Stimulated activated CD8-positive, alpha-beta memory T cell treated with anti-CD3 and anti-CD28 coated beads, Interleukin-12 subunit alpha, Interleukin-12 subunit beta, amount 100 ng/mL, for 24 hours (primary cell): ENCODE measurements around the gene RAB33B.
A peak's percentile ranks its signal among the peaks of the same experiment; 100 is the strongest.
"Not testable (repeated sequence)": the region's sequence is repeated elsewhere in the genome, so short reads cannot be mapped to it uniquely, and the experiment has no call there.

Experiments used
- DNase-seq: peaks from one replicate; pipeline ENCODE4 v3.0.0-alpha.2; 2020; ENCODE audit errors: extremely low read depth

The RAB33B gene

GRCh38 chr4:139454111-139455045 is at the start of gene RAB33B:
TSS of gene RAB33B (plus strand) at chr4:139454121. CDS start at chr4:139454196, 75 bp downstream.
- no peak for DNase-seq

- no peak for DNase-seq
Measured at GRCh38 chr4:139410312-139410711, 43.6 kb upstream of the RAB33B start.

DNA sequence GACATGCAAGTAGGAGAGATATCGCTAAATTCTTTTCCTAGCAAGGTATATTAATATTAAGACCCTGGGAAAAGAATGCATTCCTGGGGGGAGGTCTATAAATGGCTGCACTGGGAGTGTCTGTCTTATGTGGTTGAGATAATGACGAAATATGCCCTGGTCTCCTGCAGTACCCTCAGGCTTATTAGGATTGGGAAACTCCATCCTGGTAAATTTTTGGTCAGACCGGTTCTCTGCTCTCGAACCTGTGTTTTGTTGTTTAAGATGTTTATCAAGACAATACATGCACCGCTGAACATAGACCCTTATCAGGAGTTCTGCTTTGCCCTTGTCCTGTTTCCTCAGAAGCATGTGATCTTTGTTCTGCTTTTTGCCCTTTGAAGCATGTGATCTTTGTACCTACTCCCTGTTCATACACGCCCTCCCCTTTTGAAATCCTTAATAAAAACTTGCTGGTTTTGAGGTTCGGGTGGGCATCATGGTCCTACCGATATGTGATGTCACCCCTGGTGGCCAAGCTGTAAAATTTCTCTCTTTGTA is 39.2 kb upstream of the RAB33B start:
- not testable (repeated sequence) for DNase-seq

- no peak for DNase-seq
Measured at GRCh38 chr4:139416073-139416673, 37.7 kb upstream of the RAB33B start.

DNA sequence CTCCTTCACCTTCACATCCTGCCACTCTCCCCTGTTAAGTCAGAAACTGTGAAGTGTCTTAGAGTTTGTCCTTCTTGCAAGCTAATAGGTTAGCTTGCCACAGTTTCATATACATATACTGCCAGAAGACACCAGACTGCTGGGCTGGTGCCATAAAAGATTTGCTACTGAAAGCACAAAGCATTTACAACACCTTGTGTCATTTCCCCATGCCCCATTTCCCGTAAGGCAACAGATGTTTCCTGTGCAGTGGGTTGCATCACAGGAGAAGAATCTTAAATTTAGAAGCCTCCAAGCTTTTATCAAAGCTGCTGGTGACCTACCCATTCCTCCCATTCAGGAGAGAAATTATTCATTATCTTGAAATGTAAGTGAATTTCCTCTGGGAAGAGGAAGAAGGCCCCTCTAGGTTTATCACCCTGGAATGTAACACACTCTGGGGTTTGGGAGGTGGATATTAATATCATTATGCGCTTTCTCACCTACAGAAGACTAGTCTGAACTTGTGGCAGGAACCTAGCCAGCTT is 34.5 kb upstream of the RAB33B start:
- no peak for DNase-seq

GRCh38 chr4:139420652-139421051 is 33.3 kb upstream of the RAB33B start:
- no peak for DNase-seq

DNA sequence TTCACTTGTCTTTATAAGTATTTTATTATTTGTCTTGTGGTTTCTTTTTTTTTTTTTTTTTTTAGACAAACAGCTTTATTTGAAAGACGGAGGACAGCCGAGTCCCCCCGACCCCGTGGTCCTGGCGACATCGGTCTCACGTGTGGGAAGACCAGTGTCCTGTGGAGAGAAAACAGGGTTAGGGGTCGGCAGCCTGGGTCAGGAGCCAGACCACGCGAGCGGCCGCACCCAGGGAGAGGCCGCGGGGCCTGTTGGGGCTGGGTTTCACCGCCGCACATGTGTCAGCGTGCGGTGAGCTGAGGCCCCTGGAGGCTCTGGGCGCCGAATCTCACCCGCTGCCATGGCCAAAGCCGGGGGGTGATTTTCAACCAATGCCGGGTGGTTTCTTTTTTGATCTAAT is 17.8 kb upstream of the RAB33B start:
- DNase-seq, result no peak

- DNase-seq, result no peak
Measured at GRCh38 chr4:139438141-139438540, 15.8 kb upstream of the RAB33B start.

DNA sequence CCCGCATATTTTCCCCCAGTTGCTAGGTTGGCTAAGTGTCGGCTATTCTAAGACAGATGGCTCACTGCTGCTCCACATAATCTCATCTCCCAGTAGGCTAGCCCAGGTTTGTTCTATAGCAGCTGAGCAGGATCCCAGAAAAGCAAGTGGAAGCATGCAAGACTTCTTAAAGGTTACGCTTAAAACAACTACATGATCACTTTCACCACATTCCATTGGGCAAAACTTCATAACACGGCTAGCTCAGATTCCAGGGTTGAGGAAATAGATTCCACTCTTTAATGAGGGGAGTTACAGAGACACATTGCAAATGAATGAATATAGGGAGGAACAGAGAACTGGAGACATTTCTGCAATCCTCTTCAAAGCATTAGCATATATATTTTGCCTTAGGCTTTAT is 12.9 kb upstream of the RAB33B start:
- no peak for DNase-seq

GRCh38 chr4:139443661-139444060 is 10.3 kb upstream of the RAB33B start:
- no peak for DNase-seq

- not testable (repeated sequence) for DNase-seq
Measured at GRCh38 chr4:139444881-139445280, 9.0 kb upstream of the RAB33B start.

- DNase-seq, result not testable (repeated sequence)
Measured at GRCh38 chr4:139447078-139447477, 6.8 kb upstream of the RAB33B start.

DNA sequence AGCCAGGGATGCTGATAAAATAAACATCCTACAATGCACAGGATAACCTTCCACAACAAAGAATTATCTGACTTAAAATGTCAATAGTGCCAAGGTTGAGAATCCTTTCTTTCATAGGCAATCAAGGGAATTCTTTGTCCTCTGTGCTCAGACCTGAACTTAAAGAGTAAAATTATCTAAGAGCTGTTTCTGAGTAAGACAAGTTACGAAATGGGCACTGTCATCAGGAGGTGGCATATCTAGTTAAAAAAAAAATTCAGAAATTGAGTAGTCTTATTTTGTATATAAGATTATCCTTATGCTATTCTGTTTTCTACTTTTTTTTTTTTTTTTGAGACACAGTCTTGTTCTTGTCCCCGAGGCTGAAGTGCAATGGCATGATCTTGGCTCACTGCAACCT is 3.3 kb upstream of the RAB33B start:
- DNase-seq, result no peak

DNA sequence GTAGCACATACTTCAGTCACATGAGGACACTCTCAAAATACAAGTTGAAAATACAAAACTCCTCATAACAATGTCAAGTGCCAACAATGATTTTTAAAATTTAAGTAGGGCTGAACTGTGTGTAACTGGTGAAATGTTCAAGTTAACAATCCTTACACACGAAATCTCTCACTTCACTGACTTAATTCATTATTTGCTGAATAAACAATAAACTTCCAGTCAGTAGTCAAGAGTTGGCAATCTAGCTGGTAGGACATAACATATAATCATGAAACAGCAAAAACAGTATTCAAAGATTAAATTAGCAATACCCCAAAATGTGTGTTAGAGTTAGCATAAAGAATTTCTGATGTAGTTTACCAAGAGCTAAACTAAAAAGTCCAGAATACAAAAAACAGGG is 1.9 kb upstream of the RAB33B start:
- DNase-seq, result no peak

GRCh38 chr4:139453041-139453370 is 915 bp upstream of the RAB33B start:
- DNase-seq, result no peak

DNA sequence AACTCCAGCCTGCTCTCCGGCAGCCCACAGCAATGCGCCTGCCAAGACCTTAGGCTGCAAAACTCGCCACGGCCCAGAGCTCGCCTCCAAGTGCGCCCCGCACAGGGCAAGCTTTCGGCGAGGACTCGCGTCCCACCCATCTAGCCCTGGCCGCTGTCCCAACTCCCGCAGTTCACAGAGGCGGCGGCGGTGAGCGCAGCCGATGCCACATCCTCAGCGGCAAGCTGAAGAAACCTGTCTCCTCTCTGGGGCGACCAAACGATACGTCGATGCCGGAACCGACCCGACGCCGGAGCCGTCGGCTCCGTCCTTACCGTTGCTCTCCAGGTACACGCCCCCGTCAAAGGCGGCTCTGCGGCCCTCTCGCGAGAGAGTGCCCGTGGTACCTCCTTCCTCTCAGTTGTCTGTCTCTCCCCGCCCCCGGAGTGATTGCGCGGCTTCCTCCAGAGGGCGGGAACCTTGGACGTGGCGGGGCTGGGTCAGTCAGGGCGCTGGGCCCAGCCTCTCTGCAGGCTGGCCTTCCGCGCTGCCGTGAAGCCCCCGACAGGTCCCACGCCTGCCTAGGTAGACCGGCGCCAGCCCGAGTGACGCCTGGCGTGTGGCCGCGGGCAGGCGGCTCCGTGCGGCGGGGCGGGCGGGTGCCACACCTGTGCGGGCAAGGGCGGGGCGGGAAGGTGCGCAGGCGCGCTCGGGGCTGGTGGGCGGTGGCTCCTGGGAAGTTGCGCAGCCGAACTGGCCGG is 380 bp upstream of the RAB33B start:
- DNase-seq, result peak; percentile 93

DNA sequence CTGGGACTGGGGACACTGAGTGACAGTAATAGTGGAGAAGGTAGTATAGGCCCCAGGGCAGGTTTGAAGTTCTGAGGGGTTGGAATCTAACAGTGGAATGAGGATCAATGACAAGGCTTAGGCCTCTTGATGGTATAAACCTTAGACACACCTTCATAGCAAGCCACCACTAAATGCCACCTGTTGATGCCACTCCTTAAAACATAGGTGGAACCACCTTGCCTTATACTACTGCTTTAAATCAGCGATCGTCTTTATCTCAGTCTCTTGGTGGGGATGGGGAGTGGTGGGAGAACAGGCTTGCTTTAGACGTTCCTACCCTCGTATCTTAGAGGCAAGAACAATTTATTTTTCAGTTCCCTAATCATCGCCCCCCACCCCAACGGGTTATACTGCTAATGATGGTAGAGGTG is 1.2 kb downstream of the RAB33B start:
- DNase-seq, result no peak

- no peak for DNase-seq
Measured at GRCh38 chr4:139457318-139457717, 3.4 kb downstream of the RAB33B start.

DNA sequence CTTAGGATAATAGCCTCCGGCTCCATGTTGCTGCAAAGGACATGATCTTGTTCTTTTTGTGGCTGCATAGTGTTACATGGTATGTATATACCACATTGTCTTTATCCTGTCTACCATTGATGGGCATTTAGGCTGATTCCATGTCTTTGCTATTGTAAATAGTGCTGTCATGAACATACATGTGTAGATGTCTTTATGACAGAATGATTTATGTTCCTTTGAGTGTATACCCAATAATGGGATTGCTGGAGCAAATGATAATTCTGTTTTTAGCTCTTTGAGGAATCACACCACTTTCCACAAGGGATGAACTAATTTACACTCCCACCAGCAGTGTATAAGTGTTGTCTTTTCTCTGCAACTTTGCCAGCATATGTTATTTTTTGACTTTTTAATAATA is 4.6 kb downstream of the RAB33B start:
- no peak for DNase-seq

- DNase-seq, result no peak
Measured at GRCh38 chr4:139458999-139459398, 5.1 kb downstream of the RAB33B start.

- no peak for DNase-seq
Measured at GRCh38 chr4:139460565-139460964, 6.6 kb downstream of the RAB33B start.

DNA sequence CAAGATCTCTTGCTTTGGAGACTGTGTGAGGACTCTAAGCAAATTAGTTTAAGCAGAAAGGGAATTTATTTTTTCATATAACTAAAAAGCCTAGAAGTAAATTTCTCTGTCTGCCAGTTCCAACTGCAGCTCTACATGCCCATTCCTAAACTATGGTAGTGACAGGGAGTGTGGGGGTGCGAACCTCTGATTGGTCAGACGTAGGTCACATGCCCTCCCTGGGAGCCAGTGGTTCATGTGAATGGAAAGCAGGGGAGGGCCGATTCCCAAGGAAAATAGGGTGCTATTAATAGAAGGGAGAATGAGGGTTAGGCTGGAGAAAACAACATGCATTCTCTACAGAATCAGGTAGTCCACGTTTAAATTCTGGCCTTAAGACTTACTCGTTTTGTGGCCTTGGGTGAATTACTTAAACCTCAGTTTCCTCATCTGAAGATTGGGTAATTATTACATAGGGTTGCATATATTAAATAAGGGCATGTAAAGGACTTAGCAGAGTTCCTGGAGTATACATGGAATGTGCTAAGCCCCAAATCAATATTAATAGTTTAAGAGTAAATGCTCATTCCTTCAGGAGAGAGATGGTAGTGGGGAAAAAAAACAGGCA is 7.2 kb downstream of the RAB33B start:
- no peak for DNase-seq
